GM18517 (cell line): ENCODE measurements around the gene SCARF2.
"Not testable (repeated sequence)": the region's sequence is repeated elsewhere in the genome, so short reads cannot be mapped to it uniquely, and the experiment has no call there.

ENCODE experiments used
- ATAC-seq: cut with Tn5 transposase; IDR thresholded peaks from one replicate; pipeline ENCODE4 v1.9.1; 2021; ENCODE audit warnings: mild to moderate bottlenecking, moderate library complexity; ENCODE audit not compliant: unreplicated experiment

SCARF2 gene

DNA sequence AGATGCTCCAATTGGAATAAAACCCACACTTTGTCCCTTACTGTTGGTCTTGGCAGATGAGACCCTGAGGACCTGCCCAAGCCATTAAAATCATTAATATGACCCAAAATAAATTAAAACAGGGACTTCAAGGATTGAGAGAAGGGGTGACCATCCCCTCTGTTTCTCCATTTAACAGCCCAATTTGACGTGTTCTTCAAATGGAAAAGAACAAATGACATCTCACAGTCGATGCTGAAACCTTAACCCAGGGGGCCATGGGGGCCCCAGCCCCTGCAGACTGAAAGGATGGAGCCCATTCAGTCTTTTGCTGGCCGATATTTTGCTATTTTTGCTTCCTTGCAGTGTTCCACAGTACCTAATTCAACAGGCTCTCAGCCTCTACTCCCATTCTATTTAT, 23.2 kb downstream of the SCARF2 start:
- no peak for ATAC-seq

DNA sequence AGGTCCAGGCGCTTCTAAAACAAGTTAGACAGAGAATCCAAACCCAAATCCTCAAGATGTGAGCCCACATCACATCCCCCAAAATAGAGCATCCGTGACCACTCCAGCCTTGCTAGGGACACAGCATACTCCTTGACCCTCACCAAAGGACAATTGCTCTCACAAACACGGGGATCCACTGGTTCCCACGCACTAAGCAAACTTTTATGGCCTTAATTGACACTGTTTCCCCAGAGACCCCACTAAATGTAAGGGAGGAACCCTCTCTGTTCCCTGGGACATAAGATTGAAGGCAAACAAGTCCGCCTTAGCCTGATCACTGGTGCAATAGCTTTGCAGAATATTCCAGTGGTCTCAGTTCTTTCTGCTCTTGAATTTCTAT, 23.6 kb downstream of the SCARF2 start:
- no peak for ATAC-seq

DNA sequence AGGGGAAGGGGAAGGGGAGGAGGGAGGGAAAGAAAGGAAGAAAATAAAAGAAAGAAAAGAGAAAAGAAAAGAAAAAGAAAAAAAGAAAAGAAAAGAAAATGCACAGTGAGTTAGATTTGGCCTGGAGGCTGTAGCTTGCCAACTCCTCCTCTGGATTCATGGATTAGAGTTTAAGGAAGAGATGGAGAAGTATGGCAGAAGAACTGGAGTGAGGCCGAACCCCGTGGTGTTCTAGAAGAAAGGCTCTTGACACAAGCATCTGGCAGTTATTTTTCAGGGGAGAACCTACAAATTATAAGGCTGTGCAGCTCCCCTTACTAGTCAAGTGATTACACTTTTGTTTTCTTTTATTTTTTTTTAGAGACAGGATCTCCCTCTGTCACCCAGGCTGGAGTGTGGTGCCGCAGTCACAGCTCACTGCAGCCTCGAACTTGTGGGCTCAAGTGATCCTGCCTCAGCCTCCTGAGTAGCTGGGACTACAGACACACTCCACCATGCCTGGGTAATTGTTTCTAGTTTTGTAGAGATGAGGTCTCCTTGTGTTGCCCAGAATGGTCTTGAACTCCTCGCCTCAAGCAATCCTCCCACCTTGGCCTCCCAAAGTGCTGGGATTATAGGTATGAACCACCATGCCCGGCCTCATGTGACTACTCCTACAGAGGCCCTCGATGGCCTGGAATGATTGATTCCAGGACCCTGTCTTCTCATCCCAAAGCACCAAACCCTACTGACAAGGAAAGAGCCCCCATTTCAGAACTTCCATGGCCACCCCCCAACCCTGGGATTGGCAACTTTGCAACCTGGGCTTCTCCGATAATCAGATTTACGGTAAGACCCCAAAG, 24.2 kb downstream of the SCARF2 start:
- ATAC-seq: no peak

DNA sequence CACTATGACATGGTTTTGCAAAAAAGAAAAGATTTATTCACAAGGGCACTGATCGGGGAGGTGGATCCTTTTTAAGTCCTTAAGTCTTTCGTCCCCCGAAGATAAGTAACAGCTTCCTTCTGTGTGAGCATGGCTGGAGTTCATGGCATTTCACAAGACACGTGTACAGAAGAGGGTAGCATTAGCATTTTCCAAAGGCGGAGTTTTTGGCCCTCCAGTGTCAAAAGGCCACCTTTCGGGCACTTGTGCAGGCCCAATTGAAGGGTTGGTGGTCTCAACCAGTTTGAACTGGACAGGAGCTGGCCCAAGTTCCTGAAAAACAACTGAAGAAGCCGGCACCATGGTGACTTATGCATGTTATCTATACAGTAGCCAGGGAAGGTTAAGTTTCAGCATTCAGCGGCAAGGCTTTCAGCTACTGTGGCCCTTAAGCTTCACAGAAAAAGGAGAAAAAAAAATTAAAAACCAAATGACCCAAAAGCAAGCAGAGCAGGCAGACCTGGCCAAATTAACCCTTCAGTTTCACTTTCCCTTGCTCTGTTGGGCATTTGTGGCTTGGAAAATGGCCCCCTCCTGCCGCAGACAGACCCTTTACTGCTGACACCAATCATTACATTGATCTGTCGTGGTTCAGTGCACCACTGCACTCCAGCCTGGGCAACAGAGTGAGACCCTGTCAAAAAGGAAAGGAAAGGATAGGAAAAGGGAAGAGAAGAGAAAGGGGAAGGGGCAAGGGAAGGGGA, 25.0 kb downstream of the SCARF2 start:
- ATAC-seq: no peak

GRCh38 chr22:20409385-20409784, 28.2 kb downstream of the SCARF2 start:
- not testable (repeated sequence) for ATAC-seq

GRCh38 chr22:20408891-20409290, 28.7 kb downstream of the SCARF2 start:
- ATAC-seq: no peak

DNA sequence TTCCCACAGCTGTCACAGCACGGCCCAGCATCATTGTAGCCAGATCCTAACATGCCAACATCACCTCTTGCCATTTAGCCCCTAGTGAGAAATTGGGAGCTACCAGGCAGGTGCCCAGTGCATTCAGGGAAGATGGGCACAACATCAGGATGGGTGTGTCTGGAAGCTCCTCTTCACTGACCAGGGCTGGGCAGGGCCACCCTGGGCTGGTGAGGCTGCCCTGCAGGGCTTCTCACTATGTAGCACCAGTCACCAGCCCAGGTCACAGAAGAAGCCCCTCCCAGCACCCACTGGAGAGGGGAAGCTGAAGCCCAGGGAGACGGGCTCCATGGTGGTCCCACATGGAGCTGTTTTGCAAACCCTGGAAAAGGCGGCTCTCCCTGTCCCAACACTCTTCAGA, 29.8 kb downstream of the SCARF2 start:
- no peak for ATAC-seq

- ATAC-seq: no peak
These were observed 30.8 kb downstream of the SCARF2 start for GRCh38 chr22:20406686-20407408.

- ATAC-seq: no peak
These were observed 31.5 kb downstream of the SCARF2 start for GRCh38 chr22:20405931-20406685.

- ATAC-seq: no peak
These were observed 32.2 kb downstream of the SCARF2 start for GRCh38 chr22:20405291-20405930.

- ATAC-seq: no peak
These were observed 32.7 kb downstream of the SCARF2 start for GRCh38 chr22:20404881-20405280.

GRCh38 chr22:20403779-20404140, 33.9 kb downstream of the SCARF2 start:
- no peak for ATAC-seq

DNA sequence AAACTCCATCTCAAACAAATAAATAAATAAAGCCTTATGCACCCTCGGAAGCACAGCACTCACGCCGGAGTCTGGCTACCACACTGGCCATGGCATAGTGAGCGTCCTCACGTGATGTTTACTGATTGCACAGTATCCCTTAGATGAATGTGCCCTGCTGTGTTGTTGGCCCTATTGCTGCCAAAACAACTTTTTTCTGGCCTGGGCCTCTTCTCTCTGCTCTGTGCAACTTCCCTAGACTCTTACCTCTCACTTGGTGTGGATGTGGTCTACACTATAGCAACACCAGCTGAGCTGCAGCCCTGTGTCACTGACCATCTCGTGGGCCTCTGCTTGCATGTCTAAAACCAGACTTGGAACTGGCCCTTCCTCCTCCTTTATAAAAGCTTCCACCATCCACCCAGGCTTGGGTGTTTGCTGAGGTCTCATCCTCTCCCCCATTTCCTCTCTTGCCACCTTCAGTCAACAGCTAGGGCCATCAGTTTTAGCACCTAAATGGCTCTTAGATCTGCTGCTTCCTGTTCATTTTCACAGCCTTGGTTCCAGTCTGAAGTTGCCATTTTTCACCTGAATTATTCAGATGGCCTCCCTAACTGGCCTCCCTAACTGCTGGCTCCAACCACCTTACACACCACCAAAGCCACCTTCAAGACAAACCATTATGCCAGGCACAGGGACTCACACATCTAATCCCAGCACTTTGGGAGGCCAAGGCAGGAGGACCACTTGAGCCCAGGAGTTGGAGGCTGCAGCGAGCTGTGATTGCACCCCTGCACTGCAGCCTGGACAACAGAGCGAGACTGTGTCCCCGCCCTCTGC, 34.5 kb downstream of the SCARF2 start:
- no peak for ATAC-seq

GRCh38 chr22:20401376-20402014, 36.1 kb downstream of the SCARF2 start:
- ATAC-seq: no peak

DNA sequence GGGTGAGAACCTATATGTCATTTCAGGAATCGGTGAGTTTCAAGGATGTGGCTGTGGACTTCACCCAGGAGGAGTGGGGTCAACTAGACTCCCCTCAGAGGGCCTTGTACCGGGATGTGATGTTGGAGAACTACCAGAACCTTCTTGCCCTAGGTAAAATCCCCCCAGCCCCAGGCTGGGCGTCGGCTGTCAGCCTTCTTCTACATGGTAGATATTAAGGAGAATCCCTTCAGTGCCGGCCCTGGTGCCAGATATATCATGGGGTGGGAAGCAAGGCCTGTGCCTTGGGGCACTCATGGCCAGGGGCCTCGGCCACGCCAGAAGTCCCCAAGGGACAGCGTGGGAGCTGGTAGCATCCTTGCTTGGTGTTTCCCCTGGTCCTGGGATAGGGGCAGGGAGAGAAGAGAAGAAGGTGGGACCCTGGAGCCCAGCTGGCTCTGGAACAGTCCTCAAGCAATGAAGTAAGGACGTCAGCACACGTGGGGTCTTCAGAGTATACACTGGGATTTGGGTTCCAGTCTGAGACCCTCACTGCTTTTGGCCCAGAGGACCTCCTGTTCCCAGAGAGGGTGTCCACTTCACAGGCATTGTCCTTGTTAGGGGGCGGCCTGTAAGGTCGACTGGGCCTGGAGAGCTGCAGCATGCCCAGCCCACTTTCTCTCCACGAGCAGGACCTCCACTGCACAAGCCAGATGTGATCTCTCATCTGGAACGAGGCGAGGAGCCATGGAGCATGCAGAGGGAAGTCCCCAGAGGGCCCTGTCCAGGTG, 36.8 kb downstream of the SCARF2 start:
- no peak for ATAC-seq

DNA sequence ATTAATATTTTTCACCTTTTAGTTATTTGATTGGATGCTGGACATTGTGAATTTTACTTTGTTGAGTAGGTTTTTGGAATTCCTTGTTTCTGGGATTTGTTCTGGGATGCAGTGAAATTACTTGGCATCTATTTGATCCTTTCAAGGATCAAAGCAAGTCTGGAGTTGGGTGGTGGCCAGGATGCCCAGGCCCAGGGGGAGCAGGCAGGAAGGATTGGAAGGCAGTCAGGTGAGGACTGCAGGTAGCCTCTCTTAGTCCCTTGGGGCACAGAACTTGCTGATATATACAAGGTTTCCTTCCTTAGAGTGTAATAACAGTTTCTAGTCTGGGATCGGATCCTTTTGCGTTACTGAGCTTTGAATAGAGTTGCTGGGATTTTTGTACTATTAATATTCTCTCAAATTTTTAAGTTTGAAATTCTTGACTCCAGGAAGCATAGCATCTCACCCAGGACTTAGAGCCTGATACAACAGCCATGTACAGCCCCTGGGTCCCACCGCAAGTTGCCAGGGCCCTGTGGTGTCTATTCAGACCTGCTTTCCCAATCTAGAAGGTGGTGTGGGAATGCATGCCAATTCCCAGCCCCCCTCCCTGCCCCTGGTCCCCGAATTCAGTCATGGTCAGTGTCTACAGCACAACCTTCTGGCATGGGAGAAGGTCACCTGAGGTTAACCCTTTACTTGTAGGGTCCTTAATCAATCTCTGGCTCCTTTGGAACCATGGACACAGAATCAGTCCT, 37.6 kb downstream of the SCARF2 start:
- ATAC-seq: no peak

GRCh38 chr22:20398420-20398819, 39.2 kb downstream of the SCARF2 start:
- no peak for ATAC-seq

- no peak for ATAC-seq
These were observed 40.1 kb downstream of the SCARF2 start for GRCh38 chr22:20397498-20397897.
